ENCODE measurements around the gene CYTH1.

Gene CYTH1

GRCh38 chr17:78735832-78736525, 46.1 kb downstream of the CYTH1 start:
- no peak for TF ChIP-seq CTCF (IDR thresholded peaks at IDR 0.05; ENCODE audit: insufficient read depth, missing control alignments)
- no peak for FAIRE-seq
- no peak for DNase-seq (ENCODE audit: insufficient read length, low spot score)

- DNase-seq (ENCODE audit: insufficient read length, low spot score) (no peak), FAIRE-seq (no peak)
- TF ChIP-seq CTCF (IDR thresholded peaks at IDR 0.05; ENCODE audit: insufficient read depth, missing control alignments): no peak
Measured at GRCh38 chr17:78734793-78735641, 47.1 kb downstream of the CYTH1 start.

GRCh38 chr17:78732354-78732753, 49.7 kb downstream of the CYTH1 start:
- no peak for FAIRE-seq
- no peak for TF ChIP-seq CTCF (IDR thresholded peaks at IDR 0.05; ENCODE audit: insufficient read depth, missing control alignments)
- DNase-seq (ENCODE audit: insufficient read length, low spot score): no peak

GRCh38 chr17:78731904-78732303, 50.2 kb downstream of the CYTH1 start:
- TF ChIP-seq CTCF (IDR thresholded peaks at IDR 0.05; ENCODE audit: insufficient read depth, missing control alignments): no peak
- FAIRE-seq (no peak), DNase-seq (ENCODE audit: insufficient read length, low spot score) (no peak)

GRCh38 chr17:78729641-78730040, 52.4 kb downstream of the CYTH1 start:
- TF ChIP-seq CTCF (IDR thresholded peaks at IDR 0.05; ENCODE audit: insufficient read depth, missing control alignments): no peak
- no peak for DNase-seq (ENCODE audit: insufficient read length, low spot score)
- FAIRE-seq: no peak

GRCh38 chr17:78728495-78728894, 53.6 kb downstream of the CYTH1 start:
- no peak for DNase-seq (ENCODE audit: insufficient read length, low spot score)
- no peak for TF ChIP-seq CTCF (IDR thresholded peaks at IDR 0.05; ENCODE audit: insufficient read depth, missing control alignments)
- no peak for FAIRE-seq

Data from D721Med (cell line).